Activated CD8-positive, alpha-beta T cell treated with anti-CD3 and anti-CD28 coated beads for 36 hours (primary cell): ENCODE measurements around the gene RRBP1. TPM values are rescaled to one million over a fixed set of nuclear protein-coding genes. Genes with fewer than 3 reads are reported as not detected.

Experiments
- ATAC-seq: fragments of 200-7000 bp; cut with Tn5 transposase; one replicate; pipeline ENCODE4 v1.10.0; 2021; ENCODE audit warnings: mild to moderate bottlenecking, moderate library complexity
- CTCF ChIA-PET: fragments of 350-600 bp; sonication (Branson Sonifier 250); formaldehyde crosslinking; loops from one replicate; lab custom pipeline; 2021; ENCODE audit warnings: antibody characterized with exemption; lab: Charles Lee
- POLR2A ChIA-PET: fragments of 350-600 bp; sonication (Branson Sonifier 250); formaldehyde crosslinking; loops from one replicate; lab custom pipeline; 2021; ENCODE audit warnings: antibody characterized with exemption; lab: Charles Lee
- DNase-seq: peaks from one replicate; pipeline ENCODE4 v3.0.0-alpha.2; 2020
- H3K27ac Mint-ChIP-seq: one replicate; pipeline ENCODE4 v1.8.0; 2021; ENCODE audit warnings: mild to moderate bottlenecking, mixed read lengths
- H3K27me3 Mint-ChIP-seq: one replicate; pipeline ENCODE4 v1.8.0; 2021; ENCODE audit warnings: mixed read lengths
- H3K36me3 Mint-ChIP-seq: one replicate; pipeline ENCODE4 v1.8.0; 2021; ENCODE audit warnings: low read depth, mixed read lengths
- H3K4me1 Mint-ChIP-seq: one replicate; pipeline ENCODE4 v1.8.0; 2021; ENCODE audit warnings: low read depth, mixed read lengths
- H3K4me3 Mint-ChIP-seq: one replicate; pipeline ENCODE4 v1.8.0; 2021; ENCODE audit warnings: mild to moderate bottlenecking, moderate library complexity, mixed read lengths
- H3K9me3 Mint-ChIP-seq: one replicate; pipeline ENCODE4 v1.8.0; 2021; ENCODE audit warnings: mixed read lengths
- CTCF ChIP-seq: fragments of 200-600 bp; IDR thresholded peaks from one replicate; pipeline ENCODE4 v1.8.0; 2022; ENCODE audit warnings: antibody characterized with exemption, mild to moderate bottlenecking
- intact Hi-C: fragments of 100-400 bp; cut with micrococcal nuclease; formaldehyde crosslinking; loops from one replicate; pipeline ENCODE4 v1.10.0; 2022
- total RNA-seq, 2 experiments: library from RNA; stranded (reverse); gene quantifications; one replicate each; pipeline ENCODE4 v1.2.3, GENCODE V29; 2021

Gene RRBP1
- total RNA-seq, 2 experiments from 2014 or later, result 35.2 to 35.9 TPM

GRCh38 chr20:17648315-17648646 lies 33.8 kb downstream of the RRBP1 start:
- ChIA-PET POLR2A (no interaction called here), CTCF (interaction anchor here (0.9 to 1.6 kb wide), 6 partner anchors 14 to 250 kb away, joined by 3 to 5 read pairs (median 3); partner anchors contain the start of gene RRBP1)
- TF ChIP-seq CTCF, result no peak
- no peak for ATAC-seq
- H3K4me1 Mint-ChIP-seq, result peaks cover 5% of the 10 kb centered on the region
- no peaks in the 10 kb centered on the region for H3K27me3 Mint-ChIP-seq
- H3K4me3 Mint-ChIP-seq, result no peak overlapping the region
- no peaks in the 10 kb centered on the region for H3K9me3 Mint-ChIP-seq
- no peaks in the 10 kb centered on the region for H3K36me3 Mint-ChIP-seq
- intact Hi-C loops, result no loop called here
- H3K27ac Mint-ChIP-seq, result no peak overlapping the region
- DNase-seq, result no peak

- H3K4me3 Mint-ChIP-seq, result no peak overlapping the region
- no peaks in the 10 kb centered on the region for H3K36me3 Mint-ChIP-seq
- H3K27me3 Mint-ChIP-seq, result no peaks in the 10 kb centered on the region
- peaks cover 5% of the 10 kb centered on the region for H3K4me1 Mint-ChIP-seq
- DNase-seq (no peak), ATAC-seq (no peak)
- intact Hi-C loops, result no loop called here
- H3K9me3 Mint-ChIP-seq, result no peaks in the 10 kb centered on the region
- no peak for TF ChIP-seq CTCF
- POLR2A ChIA-PET, result interaction anchor here (0.7 kb wide), 1 partner anchor 546 kb away, joined by 3 read pairs; no protein-coding TSS in a partner anchor
- H3K27ac Mint-ChIP-seq, result no peak overlapping the region
- CTCF ChIA-PET, result interaction anchor here (0.7 to 1.6 kb wide), 4 partner anchors 35 to 250 kb away, joined by 3 to 5 read pairs (median 3); partner anchors contain the start of gene RRBP1
Measured at GRCh38 chr20:17647391-17648314, 34.4 kb downstream of the RRBP1 start.

GRCh38 chr20:17646961-17647301 lies 35.1 kb downstream of the RRBP1 start:
- Mint-ChIP-seq H3K27me3 (no peaks in the 10 kb centered on the region), H3K36me3 (no peaks in the 10 kb centered on the region), H3K9me3 (no peaks in the 10 kb centered on the region), H3K4me1 (peaks cover 5% of the 10 kb centered on the region), H3K27ac (no peak overlapping the region), H3K4me3 (no peak overlapping the region)
- CTCF ChIA-PET, result interaction anchor here (0.7 to 1.7 kb wide), 4 partner anchors 29 to 251 kb away, joined by 3 to 4 read pairs (median 3); partner anchors contain the start of gene RRBP1
- intact Hi-C loops, result no loop called here
- no peak for ATAC-seq
- TF ChIP-seq CTCF, result no peak
- DNase-seq, result no peak
- POLR2A ChIA-PET, result no interaction called here

- ChIA-PET CTCF (interaction anchor here (1.0 to 1.7 kb wide), 3 partner anchors 28 to 141 kb away, joined by 3 to 4 read pairs (median 3); partner anchors contain the start of gene RRBP1), POLR2A (no interaction called here)
- Mint-ChIP-seq H3K4me1 (peaks cover 5% of the 10 kb centered on the region), H3K36me3 (peaks cover 2% of the 10 kb centered on the region), H3K9me3 (no peaks in the 10 kb centered on the region), H3K27me3 (no peaks in the 10 kb centered on the region), H3K4me3 (no peak overlapping the region), H3K27ac (no peak overlapping the region)
- ATAC-seq (no peak), DNase-seq (no peak)
- TF ChIP-seq CTCF, result no peak
- intact Hi-C loops, result no loop called here
Measured at GRCh38 chr20:17646209-17646960, 35.7 kb downstream of the RRBP1 start.
